AG09309 (cell line): ENCODE data around the gene ABCB11.
"Not testable (repeated sequence)": the region's sequence is repeated elsewhere in the genome, so short reads cannot be mapped to it uniquely, and the experiment has no call there.

Experiments
- DNase-seq: peaks from one replicate; pipeline ENCODE4 v3.0.0-alpha.2; 2010; ENCODE audit warnings: low read depth
- H3K4me3 ChIP-seq: 2 replicates; pipeline ENCODE4 v1.5.1; 2011; ENCODE audit warnings: mild to moderate bottlenecking, low read depth, low read length, moderate library complexity; ENCODE audit not compliant: control insufficient read depth
- CTCF ChIP-seq: IDR thresholded peaks from 2 replicates; pipeline ENCODE4 v1.5.1; 2011; ENCODE audit warnings: mild to moderate bottlenecking, low read depth, low read length, inconsistent platforms; ENCODE audit not compliant: insufficient read depth, control insufficient read depth; ENCODE audit errors: missing control alignments

The ABCB11 gene

DNA sequence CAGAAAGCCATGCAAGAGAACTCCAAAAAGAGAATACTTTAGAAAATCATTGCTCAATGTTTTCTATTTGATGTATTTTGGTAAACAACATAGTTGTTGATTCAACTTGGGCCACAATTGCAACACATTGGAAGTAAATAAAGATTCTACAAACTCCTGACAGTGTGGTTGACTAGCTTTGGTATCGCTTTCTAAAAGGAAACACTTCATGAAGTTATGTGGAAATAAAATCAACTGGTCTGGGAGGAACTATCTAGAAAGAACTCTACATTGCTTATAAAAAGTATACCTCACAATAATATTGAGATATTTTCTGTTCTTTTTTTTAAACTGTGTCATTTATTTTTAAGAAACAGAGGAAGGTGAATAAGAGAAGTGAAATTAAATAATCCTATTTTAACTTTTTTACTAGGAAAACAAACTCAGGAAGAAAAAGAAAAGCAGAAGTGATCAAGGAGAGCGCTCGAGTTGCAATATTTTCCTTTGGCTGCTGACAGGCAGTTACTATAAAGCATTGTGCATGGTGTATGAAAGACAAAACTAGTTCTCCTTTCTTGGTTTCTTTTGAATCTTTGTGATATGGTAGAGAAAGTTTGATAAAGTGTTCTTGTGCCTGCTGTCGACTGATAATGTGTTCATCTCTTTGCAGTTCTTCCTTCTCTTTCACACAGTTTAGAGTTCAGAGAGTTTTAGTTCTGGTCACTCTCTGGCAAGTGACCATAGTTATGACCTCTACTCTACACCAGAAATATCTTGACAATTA, 41.2 kb upstream of the ABCB11 start:
- TF ChIP-seq CTCF, result no peak
- no peak overlapping the region for H3K4me3 ChIP-seq
- no peak for DNase-seq

DNA sequence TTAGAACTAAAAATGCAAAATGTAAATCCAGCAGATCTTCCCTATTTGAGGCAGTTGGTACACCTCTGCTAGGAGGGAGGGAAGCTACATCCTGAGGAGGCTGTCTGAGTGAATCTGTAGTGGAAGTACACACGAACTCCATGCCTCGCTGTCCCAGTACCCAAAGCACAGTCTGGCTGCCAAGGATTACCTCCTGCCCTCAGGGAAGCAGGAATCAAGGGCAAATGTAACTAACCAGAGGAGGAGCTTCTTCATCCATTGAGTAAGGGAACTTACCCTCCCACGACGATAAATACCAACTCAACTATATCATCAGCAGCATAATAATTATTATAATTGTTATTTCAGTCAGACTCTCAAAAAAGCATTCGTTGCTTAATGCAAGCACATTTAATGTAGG, 40.3 kb upstream of the ABCB11 start:
- no peak for TF ChIP-seq CTCF
- no peak overlapping the region for H3K4me3 ChIP-seq
- no peak for DNase-seq

- no peak for DNase-seq
- H3K4me3 ChIP-seq, result no peak overlapping the region
- TF ChIP-seq CTCF, result no peak
These were observed 38.7 kb upstream of the ABCB11 start for GRCh38 chr2:169069833-169070232.

DNA sequence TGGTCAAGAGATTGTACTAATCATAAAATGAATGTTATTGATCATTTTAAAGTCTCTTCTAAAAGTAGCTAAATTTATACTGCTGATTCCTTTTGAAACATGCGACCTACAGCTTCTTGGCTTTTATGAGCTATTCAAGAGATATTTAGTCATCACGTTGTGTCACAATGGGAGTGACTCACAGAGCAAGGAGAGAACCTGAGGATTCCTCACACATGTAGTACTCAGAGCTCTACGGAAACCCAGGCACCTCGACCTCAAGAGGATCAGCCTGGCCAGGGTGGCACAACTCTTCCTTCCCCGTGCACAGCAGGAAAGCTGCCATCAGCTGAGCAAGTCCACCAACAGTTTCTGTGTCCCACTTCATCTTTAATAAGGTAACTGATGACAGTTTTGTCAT, 38.2 kb upstream of the ABCB11 start, which contains the start of gene DHRS9:
TSS of gene DHRS9 (plus strand) at position 223 of the 400 bp plus-strand sequence. CDS start 12,019 bp downstream, outside the sequence.
- H3K4me3 ChIP-seq, result no peak within 1 kb of the TSS
- DNase-seq, result no peak
- no peak for TF ChIP-seq CTCF

DNA sequence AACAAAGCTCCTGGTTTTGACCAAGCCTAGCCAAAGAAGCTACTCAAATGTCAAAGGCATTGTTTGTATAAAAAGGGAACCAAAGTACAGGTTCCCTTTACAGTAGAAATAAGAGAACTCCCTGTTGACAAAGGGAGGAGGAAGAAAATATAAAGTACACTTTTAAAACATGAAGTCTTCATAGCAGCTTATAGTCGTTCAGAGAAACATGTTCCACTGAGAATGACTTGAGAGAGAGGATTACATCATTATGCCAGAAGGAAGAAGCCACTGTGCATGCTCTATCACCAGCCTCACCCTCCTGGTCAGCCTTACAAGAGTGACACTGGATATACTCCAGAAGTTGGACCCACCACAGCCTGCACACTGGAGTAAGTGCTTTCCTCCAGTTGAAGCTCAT, 35.8 kb upstream of the ABCB11 start:
- no peak overlapping the region for H3K4me3 ChIP-seq
- DNase-seq, result no peak
- TF ChIP-seq CTCF, result no peak

DNA sequence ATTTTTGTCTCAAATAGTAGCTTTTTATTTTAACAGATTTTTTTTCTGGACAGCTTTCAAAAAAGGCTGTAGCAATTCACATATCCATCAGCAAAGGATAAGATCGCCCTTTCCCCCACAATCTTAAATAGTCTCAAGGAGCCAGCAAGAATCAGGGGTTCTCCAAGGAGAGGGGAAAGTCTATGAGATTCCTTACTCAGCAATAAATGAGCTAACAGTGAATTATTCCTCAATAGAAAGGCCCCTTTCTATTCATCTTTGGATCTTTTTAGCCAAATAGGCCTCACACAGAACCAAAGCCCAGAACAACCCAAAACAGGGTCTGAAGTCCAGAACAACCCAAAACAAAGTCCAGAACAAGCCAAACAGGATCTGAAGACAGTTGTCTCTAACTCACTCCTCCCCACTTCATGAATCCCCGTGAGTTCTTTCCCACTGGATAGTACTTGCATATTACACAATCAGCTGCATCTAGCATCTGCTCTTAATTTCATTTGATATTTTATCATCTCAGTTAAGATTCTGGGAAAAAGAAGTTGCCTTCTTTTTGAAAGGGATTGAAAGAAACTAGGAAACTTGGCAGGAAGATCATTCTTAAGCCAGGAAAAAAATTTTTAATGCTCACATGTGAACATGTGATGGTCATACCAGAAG, 34.9 kb upstream of the ABCB11 start:
- DNase-seq, result no peak
- no peak for TF ChIP-seq CTCF
- H3K4me3 ChIP-seq, result no peak overlapping the region

- H3K4me3 ChIP-seq, result no peak overlapping the region
- no peak for DNase-seq
- no peak for TF ChIP-seq CTCF
These were observed 34.3 kb upstream of the ABCB11 start for GRCh38 chr2:169065422-169065821.

DNA sequence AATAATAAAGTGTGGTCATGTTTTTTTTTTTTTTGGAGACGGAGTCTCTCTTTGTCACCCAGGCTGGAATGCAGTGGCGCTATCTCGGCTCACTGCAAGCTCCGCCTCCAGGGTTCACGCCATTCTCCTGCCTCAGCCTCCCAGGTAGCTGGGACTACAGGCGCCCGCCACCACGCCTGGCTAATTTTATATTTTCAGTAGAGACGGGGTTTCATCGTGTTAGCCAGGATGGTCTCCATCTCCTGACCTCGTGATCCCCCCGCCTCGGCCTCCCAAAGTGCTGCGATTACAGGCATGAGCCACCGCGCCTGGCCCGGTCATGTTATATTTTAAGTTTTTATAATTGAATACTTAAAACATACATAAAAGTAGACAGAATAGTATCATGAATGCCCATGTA, 33.1 kb upstream of the ABCB11 start:
- DNase-seq, H3K4me3 ChIP-seq: not testable (repeated sequence)

- H3K4me3 ChIP-seq, DNase-seq: not testable (repeated sequence)
These were observed 23.5 kb upstream of the ABCB11 start for GRCh38 chr2:169054575-169054974.
